T-helper 9 cell (primary cell): ENCODE results near the gene SLAMF1.
"Not testable (repeated sequence)": the region's sequence is repeated elsewhere in the genome, so short reads cannot be mapped to it uniquely, and the experiment has no call there.

Source experiments
- DNase-seq: peaks from one replicate; pipeline ENCODE4 v3.0.0-alpha.2; 2020

The SLAMF1 gene

GRCh38 chr1:160638540-160638857 is 8.3 kb downstream of the SLAMF1 start:
- DNase-seq = no peak

- DNase-seq = no peak
Observed at GRCh38 chr1:160637821-160638539, 8.9 kb downstream of the SLAMF1 start.

- no peak for DNase-seq
Observed at GRCh38 chr1:160637065-160637464, 9.8 kb downstream of the SLAMF1 start.

GRCh38 chr1:160636547-160636946 is 10.3 kb downstream of the SLAMF1 start:
- DNase-seq = no peak

GRCh38 chr1:160636076-160636475 is 10.8 kb downstream of the SLAMF1 start:
- DNase-seq = no peak

- DNase-seq = no peak
Observed at GRCh38 chr1:160634543-160635491, 12.0 kb downstream of the SLAMF1 start.

- DNase-seq = no peak
Observed at GRCh38 chr1:160633330-160633903, 13.4 kb downstream of the SLAMF1 start.

GRCh38 chr1:160631983-160632625 is 14.7 kb downstream of the SLAMF1 start:
- DNase-seq = no peak

GRCh38 chr1:160630523-160631451 is 16.1 kb downstream of the SLAMF1 start:
- DNase-seq = no peak

GRCh38 chr1:160629286-160630210 is 17.3 kb downstream of the SLAMF1 start:
- peak; percentile 66 for DNase-seq

GRCh38 chr1:160628799-160629263 is 18.0 kb downstream of the SLAMF1 start:
- DNase-seq = peak; percentile 32

GRCh38 chr1:160627677-160628289 is 19.1 kb downstream of the SLAMF1 start:
- DNase-seq = not testable (repeated sequence)

- DNase-seq = no peak
Observed at GRCh38 chr1:160626509-160627342, 20.1 kb downstream of the SLAMF1 start.

- DNase-seq = peak; percentile 36
Observed at GRCh38 chr1:160625725-160626498, 20.9 kb downstream of the SLAMF1 start.

GRCh38 chr1:160625321-160625720 is 21.5 kb downstream of the SLAMF1 start:
- DNase-seq = no peak

GRCh38 chr1:160624464-160624863 is 22.4 kb downstream of the SLAMF1 start:
- no peak for DNase-seq

- DNase-seq = no peak
Observed at GRCh38 chr1:160623862-160624261, 23.0 kb downstream of the SLAMF1 start.

GRCh38 chr1:160623227-160623633 is 23.6 kb downstream of the SLAMF1 start:
- no peak for DNase-seq
